ENCODE data around the gene FSTL1. TPM values are rescaled to one million over a fixed set of nuclear protein-coding genes. Genes with fewer than 3 reads are reported as not detected.

Gene FSTL1
- polyA plus RNA-seq, 1 of the 3 experiments (the other 2 are of a cell fraction) = 329 TPM

- no peak for TF ChIP-seq TAF1 (IDR thresholded peaks at IDR 0.05; ENCODE audit: borderline replicate concordance, low read depth, low read length)
- TF ChIP-seq FOXM1 (IDR thresholded peaks at IDR 0.05; ENCODE audit: low read depth) = no peak
Measured at GRCh38 chr3:120459196-120459595, 8.4 kb upstream of the FSTL1 start (continued).

DNA sequence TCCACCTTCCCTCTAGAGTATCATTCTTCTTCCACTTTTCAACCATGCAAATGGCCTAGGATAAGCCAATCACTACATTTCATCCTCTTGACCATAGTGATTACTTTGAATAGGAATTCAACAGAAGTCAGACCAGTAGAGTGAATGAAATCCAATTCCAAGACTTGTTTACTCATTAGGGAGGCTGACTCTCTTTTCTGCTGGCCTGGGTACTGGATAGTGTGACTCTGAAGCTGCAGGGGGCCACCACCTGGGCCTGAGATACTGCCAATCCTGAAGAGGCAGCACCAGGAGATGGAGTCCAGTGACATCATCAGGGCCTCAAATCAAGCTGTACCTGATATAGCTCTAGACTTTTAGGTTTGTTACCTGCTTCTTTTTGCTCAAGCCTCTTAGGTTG is 7.0 kb upstream of the FSTL1 start:
- Histone ChIP-seq H3K9me3 (no peaks in the 10 kb centered on the region), H3K36me3 (replicated peaks in 1 of 2; ENCODE audit: control insufficient read depth in 1 of 2, insufficient read depth in 2 of 2, low read length in 1 of 2) (no peaks in the 10 kb centered on the region), H3K9ac (no peak overlapping the region), H3K79me2 (ENCODE audit: insufficient read depth) (no peaks in the 10 kb centered on the region), H3K27ac (ENCODE audit: low read depth in 2 of 2, low read length in 1 of 2) (no peak overlapping the region), H3K4me1 (ENCODE audit: control insufficient read depth in 1 of 2, insufficient read depth in 2 of 2, low read depth in 1 of 2, low read length in 1 of 2) (no peaks in the 10 kb centered on the region), H2AFZ (ENCODE audit: low read depth) (no peak overlapping the region), H3K4me3 (ENCODE audit: low read depth in 2 of 2, low read length in 1 of 2) (no peak overlapping the region), H3F3A (replicated peaks; ENCODE audit: insufficient read depth) (no peaks in the 10 kb centered on the region), H3K9me2 (no peaks in the 10 kb centered on the region), H3K27me3 (ENCODE audit: insufficient read depth) (no peaks in the 10 kb centered on the region), H3K4me2 (no peak overlapping the region), H4K20me1 (ENCODE audit: insufficient read depth) (no peaks in the 10 kb centered on the region)
- TF ChIP-seq MEF2A (IDR thresholded peaks at IDR 0.05; ENCODE audit: borderline replicate concordance, low read depth) (no peak), RAD21 (IDR thresholded peaks at IDR 0.05; ENCODE audit: low read length) (no peak), YY1 (IDR thresholded peaks at IDR 0.05; ENCODE audit: low read depth) (no peak), FOXJ3 (CRISPR knock-in tag; IDR thresholded peaks at IDR 0.05) (no peak), ZBTB33 (IDR thresholded peaks at IDR 0.05; ENCODE audit: borderline replicate concordance, low read depth) (no peak), MAX (IDR thresholded peaks at IDR 0.05; ENCODE audit: low read depth) (no peak), MXI1 (IDR thresholded peaks at IDR 0.05; ENCODE audit: low read depth, low read length) (no peak), RFX5 (IDR thresholded peaks at IDR 0.05; ENCODE audit: low read length) (no peak), PBX3 (IDR thresholded peaks at IDR 0.05) (no peak), RCOR1 (IDR thresholded peaks at IDR 0.05; ENCODE audit: low read length) (no peak), RXRA (IDR thresholded peaks at IDR 0.05; ENCODE audit: borderline replicate concordance, low read depth) (no peak), NFIC (IDR thresholded peaks at IDR 0.05; ENCODE audit: borderline replicate concordance) (no peak), EZH2phosphoT487 (IDR thresholded peaks at IDR 0.05; ENCODE audit: borderline replicate concordance, low read depth) (no peak), TEAD4 (IDR thresholded peaks at IDR 0.05; ENCODE audit: borderline replicate concordance, insufficient read depth) (no peak)
- TF ChIP-seq, protein P1, sequence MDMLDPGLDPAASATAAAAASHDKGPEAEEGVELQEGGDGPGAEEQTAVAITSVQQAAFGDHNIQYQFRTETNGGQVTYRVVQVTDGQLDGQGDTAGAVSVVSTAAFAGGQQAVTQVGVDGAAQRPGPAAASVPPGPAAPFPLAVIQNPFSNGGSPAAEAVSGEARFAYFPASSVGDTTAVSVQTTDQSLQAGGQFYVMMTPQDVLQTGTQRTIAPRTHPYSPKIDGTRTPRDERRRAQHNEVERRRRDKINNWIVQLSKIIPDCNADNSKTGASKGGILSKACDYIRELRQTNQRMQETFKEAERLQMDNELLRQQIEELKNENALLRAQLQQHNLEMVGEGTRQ (IDR thresholded peaks at IDR 0.05; ENCODE audit: borderline replicate concordance, low read depth, low read length) = no peak
- ChIA-PET POLR2A (no interaction called here), CTCF (interaction anchor here (1.0 to 1.3 kb wide), 3 partner anchors 9 to 101 kb away, joined by 3 to 5 read pairs (median 3); no protein-coding TSS in a partner anchor)
- no peak for DNase-seq

Data from SK-N-SH (cell line).